Non-pigmented ciliary epithelial cell (primary cell): ENCODE data around the gene SELENOP.
"Not testable (repeated sequence)": the region's sequence is repeated elsewhere in the genome, so short reads cannot be mapped to it uniquely, and the experiment has no call there.

Source experiments
- DNase-seq: peaks from one replicate; pipeline ENCODE4 v3.0.0-alpha.2; 2010; ENCODE audit warnings: low read depth

SELENOP gene, protein sequence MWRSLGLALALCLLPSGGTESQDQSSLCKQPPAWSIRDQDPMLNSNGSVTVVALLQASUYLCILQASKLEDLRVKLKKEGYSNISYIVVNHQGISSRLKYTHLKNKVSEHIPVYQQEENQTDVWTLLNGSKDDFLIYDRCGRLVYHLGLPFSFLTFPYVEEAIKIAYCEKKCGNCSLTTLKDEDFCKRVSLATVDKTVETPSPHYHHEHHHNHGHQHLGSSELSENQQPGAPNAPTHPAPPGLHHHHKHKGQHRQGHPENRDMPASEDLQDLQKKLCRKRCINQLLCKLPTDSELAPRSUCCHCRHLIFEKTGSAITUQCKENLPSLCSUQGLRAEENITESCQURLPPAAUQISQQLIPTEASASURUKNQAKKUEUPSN

DNA sequence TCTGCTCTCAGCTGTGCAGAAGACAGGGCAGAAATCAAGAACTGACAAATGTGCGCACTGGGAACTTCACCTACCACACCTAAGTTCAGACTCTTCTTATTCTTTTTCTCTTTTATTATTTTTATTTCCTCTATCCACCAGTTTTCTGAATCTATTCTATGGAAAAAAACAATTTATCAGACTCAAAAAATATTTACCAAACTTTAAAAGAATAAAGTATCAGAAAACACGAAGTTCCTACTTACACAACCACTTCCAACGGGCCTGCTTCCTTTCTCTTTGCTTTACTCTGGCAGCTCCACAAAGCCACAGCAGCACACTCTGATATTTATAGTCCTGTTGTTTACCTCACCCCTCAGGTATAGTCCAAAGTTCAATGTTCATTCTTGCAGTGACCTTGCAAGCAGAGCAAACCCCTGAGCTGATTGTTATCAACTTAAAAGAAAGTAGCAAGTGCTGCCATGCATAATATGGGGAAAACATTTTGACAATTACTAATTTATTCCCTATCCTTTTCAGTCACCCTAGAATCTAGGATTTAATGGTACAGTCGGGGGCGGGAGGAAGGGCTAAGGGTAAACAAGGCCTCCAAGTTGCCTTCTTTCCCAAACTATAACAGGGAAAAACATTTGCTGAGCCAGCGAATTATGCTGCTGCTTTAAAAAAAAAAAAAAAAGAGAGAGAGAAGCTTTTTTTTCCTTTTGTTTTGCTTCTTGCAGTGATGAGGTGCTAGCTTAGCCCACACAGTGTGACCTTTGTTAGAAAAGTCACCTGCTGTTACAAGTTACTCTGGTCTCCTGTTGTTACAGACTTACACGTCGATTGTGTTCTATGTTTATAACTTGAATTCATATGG is at the start of gene SELENOP:
Gene SELENOP (minus strand): TSS at position 302 of the 856 bp plus-strand sequence. CDS start 3,539 bp downstream, outside the sequence.
- DNase-seq: no peak

DNA sequence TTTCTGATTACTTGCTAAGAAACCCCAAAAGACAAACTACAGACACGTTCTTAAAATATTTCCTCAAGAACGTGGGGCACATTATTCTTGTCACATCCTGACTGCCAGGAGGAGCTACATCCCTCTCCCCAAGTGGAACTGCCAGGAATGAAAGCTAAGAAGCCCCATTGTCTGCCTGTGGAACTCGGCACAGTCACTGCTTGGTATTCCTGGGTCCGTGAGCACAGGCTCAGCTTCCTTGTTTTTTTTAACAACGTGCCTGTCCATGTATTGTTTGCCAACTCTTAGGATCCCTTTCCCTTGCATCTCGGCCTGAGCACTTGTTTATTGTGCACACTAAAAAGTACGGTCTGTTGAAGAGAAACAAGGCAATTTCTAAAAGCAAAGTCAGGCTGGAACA is 47.0 kb upstream of the SELENOP start:
- DNase-seq: no peak

GRCh38 chr5:42858031-42858643 is 46.4 kb upstream of the SELENOP start:
- DNase-seq: no peak

DNA sequence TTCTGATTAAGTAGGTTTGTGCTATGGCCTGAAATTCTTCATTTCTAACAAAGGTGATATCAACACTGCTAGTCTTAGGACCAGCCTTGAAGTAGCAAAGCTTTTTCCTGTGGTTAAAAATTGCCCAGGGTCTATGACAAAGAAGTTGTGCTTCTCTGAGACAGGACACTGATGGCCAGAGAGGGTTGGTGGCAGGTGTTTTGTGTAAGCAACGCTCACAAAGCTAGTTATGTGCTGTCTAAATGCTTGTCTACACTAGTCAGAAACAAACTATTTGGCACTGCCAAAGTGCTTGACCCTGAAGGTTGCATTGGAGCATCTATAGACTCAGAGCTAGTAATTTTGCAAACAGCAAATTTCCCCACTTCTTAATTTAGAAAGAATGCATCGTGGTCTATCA is 44.1 kb upstream of the SELENOP start:
- DNase-seq: no peak

DNA sequence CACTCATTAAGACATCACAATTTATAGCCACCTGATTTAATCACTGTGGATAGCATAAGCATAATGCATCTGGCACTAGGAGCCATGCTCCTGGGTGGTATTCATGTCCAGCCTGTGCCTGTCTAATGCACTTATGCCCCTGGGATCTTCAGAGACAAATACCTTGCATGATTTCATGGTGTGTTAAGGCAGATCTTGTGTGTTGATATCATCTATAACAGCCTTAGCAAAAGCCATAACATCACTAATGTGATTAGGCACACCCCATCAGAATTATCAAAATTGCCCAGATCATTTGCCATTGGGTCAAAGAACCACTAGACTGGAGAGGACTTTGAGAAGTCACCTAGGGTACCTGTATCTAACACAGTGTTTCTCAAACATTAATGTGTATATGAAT is 43.7 kb upstream of the SELENOP start:
- no peak for DNase-seq

DNA sequence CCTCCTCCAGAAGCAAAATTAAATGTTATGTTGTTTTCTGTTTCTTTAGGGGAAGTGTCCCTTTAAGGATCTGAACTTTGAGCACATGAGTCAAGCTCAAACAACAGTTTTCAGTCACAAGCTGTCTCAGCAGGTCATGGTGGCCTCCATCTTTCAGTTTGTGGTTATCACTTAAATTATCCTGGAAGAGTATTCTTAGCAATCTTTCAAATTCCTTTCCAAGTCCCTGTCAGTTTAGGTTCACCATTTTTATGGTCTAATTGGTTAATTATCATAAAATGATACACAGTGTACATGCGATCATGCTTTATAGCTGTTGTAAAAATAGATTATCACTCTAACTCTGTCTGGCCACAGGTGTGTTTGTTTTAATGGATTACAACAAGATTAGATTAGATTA is 43.1 kb upstream of the SELENOP start:
- DNase-seq: no peak

DNA sequence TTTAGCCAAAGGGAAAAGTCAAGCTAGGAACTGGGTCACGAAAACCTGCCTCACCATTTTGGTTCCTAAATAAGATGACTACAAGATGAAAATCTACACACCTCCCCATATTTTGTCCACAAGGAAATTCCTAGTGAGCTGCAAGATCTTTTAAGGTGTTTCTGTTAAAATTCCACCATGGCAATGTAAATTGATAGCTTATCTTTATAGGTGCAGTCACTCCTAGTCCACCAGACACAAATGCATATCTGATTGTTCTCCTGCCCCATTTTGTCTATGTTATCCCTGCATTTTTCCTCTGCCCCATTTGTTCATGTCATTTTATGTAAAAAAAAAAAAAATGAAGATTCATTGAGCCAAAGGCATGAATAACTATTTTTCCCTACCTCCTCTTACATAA is 41.1 kb upstream of the SELENOP start:
- no peak for DNase-seq

GRCh38 chr5:42851481-42851880 is 39.8 kb upstream of the SELENOP start:
- DNase-seq: no peak

GRCh38 chr5:42848545-42848944 is 36.9 kb upstream of the SELENOP start:
- DNase-seq: no peak

DNA sequence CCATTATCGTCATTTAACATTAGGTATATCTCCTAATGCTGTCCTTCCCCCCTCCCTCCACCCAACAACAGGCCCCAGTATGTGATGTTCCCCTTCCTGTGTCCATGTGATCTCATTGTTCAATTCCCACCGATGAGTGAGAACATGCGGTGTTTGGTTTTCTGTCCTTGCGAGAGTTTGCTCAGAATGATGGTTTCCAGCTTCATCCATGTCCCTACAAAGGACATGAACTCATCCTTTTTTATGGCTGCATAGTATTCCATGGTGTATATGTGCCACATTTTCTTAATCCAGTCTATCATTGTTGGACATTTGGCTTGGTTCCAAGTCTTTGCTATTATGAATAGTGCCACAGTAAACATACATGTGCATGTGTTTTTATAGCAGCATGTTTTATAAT is 32.7 kb upstream of the SELENOP start:
- DNase-seq: not testable (repeated sequence)

GRCh38 chr5:42843675-42844292 is 32.1 kb upstream of the SELENOP start:
- DNase-seq: no peak

- no peak for DNase-seq
Measured at GRCh38 chr5:42842921-42843641, 31.4 kb upstream of the SELENOP start.

- DNase-seq: no peak
Measured at GRCh38 chr5:42840842-42841567, 29.3 kb upstream of the SELENOP start.

- peak; percentile 87 for DNase-seq
Measured at GRCh38 chr5:42840269-42840668, 28.6 kb upstream of the SELENOP start.

DNA sequence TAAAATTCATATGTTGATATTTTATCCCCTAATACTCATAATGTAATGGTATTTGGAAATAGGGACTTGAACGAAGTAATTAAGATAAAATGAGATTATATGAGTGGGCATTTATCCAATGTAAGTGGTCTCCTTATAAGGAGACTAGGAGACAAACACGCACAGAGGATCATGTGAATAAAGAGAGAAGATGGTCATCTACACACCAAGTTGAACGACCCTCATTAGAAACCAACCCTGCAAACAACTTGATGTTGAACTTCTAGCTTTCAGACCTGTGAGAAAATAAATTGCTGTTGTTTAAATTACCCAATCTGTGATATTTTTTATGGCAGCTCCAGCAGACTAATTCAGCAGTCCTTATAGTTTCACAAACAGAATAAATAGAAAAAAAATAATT is 27.5 kb upstream of the SELENOP start:
- no peak for DNase-seq

DNA sequence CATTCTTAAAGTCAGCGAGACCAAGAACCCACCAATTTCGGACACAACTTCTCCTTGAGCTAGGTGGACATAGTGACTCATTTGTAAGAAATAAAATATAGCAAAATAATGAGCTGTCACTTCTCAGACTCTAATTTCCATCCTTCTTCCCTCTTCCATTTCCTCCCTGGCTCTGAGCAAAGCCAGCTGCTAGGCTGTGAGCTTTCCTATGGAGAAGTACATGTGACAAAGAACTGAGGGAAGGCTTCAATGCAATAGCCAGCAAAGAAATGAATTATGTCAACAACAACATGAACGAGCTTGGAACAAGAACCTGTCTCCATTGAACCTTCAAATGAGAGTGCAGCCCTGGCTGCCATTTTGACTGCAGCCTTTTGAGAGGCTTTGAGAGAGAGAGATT is 25.9 kb upstream of the SELENOP start:
- DNase-seq: no peak

DNA sequence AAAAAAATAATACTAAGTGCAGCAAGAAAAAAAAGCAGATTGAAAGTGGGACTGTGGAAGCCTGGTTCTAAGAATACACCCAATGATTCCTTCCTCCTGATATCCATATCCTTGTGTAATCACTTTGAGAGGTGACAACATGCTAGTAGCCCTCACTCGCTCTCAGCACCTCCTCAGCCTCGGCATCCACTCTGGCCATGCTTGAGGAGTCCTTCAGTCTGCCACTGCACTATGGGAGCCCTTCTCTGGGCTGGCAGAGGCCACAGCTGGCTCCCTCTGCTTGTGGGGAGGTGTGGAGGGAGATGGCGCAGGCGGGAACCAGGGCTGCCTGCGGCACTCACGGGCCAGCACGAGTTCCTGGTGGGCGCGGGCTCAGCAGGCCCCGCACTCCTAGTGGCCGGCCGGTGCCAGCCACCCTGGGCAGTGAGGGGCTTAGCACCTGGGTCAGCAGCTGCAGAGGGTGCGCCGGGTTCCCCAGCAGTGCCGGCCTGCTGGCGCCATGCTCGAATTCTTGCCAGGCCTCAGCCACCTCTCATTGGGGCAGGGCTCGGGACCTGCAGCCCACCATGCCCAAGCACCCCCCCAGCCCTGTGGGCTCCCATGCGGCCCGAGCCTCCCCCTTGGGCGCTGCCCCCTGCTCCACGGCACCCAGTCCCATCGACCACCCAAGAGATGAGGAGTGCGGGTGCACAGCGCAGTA is 24.5 kb upstream of the SELENOP start:
- no peak for DNase-seq

- no peak for DNase-seq
Measured at GRCh38 chr5:42832060-42832459, 20.4 kb upstream of the SELENOP start.

DNA sequence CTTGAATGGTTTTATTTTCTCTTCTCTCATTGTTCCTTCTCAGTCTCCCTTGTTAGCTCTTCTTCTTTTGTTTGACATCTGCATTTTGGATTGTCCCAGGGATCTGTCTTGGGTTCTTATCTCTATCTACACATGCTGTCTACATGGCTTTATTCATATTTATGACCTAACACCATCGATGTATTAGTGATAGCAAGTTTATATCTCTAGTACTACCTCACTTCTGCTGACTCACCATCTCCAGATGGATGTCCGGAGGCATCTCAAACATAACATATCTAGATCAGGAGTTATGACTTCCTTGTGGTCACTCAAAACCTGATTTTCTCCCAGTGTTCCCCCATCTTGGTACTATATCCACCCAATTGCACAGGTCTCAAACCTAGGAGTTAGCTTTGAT is 19.2 kb upstream of the SELENOP start:
- no peak for DNase-seq

GRCh38 chr5:42828671-42829070 is 17.0 kb upstream of the SELENOP start:
- DNase-seq: no peak
